ENCODE results near the gene TVP23C.
A peak's percentile ranks its signal among the peaks of the same experiment; 100 is the strongest.
"Not testable (repeated sequence)": the region's sequence is repeated elsewhere in the genome, so short reads cannot be mapped to it uniquely, and the experiment has no call there.

Gene TVP23C

DNA sequence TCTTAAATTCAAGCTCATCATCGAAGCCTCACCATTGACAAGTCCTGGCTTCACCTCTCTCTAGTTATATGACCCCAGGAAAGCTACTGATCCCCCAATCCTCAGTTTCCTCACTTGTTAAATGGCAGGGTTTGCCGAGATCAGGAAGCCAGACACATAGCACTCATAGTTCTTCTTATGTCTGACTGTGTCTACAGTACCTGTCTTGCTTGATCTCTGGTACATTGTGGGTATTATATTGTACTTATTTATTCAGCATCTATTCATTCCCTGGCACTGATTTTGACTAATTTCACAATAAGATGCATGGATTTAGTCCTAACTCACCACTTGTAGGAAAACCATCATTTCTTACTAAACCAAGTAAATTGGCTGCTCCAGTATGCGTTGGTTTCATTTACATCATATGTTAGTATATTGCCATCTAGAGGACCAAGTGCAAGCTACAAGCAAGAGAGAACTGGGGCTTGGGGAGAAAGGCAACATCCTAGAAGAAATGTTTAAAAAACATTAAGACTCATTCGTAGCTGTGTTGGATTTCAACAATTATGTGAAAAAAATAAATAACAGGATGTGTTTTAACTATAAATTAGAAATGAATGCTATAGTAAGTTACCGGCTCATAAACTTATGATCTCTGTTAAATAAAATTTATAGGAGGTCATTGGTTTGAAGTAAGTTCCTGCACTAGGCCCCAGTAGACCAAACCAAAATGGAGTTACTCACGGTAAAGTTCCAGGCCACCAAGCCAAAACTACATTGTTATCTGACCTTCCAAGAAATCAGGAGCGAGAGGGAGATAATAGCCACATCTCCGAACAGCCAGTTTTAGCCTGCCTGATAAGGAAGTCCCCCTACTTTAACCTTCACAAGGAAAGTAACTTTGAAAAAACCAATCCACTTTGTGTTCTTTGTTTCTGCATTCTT, 36.7 kb downstream of the TVP23C start:
- DNase-seq, result not testable (repeated sequence)

DNA sequence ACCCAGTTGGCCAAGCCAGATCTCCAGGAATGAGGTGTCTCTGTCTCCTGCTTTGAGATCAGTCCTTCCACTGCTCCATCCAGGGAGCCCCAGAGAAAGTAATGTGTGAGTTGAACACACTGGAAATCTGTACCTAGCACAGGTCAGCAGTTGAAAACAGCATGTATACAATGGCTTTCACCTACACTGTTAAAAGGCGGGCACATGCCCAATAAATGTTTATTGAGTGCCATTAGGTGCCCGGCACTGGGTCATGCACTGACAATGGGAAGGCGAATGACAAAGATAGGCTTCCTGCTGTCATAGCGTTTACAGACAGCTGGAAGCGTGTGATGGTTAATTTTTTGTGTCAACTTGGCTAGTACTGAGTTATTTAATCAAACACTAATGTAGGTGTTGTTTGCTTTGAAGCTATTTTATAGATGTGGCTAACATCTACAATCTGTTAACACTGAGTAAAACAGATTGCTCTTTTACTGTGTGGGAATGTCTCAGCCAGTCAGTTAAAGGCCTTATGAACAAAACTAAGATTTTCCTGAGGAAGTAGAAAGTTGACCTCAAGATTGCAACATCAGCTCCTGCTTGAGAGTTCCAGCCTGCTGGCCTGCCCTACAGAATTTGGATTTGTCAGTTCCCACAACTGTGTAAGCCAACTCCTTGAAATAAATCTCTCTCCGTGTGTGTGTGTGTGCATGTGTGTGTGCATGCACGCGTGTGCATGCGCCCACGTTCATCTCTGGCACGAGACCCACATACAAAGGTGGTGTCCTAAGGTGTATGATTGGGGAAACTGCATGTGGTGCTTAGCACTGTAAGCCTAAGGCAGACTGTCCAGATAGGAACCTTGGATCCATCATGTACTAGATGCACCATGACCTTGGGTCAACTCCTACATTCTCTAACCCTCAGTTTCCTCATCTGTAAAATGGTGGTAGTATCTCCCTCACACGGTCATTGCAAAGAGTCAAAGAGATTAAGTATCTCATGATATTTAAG, 38.0 kb downstream of the TVP23C start:
- not testable (repeated sequence) for DNase-seq

DNA sequence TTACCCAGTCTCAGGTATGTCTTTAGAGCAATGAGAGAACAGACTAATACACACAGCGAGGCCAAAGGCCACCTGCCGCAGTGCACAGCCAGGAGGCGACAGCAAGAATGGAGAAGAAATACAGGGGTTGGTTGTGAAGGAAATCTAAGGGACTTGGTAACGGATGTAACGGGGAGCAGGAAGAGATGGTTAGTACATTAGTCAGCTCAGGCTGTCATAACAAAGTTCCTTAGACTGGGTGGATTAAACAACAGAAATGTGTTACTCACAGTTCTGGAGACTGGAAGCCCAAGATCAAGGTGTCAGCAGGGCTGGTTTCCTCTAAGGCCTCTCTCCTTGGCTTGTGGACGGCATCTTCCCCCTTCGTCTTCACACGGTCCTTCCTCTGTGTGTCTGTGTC, 47.1 kb downstream of the TVP23C start:
- peak; percentile 50 for DNase-seq

DNA sequence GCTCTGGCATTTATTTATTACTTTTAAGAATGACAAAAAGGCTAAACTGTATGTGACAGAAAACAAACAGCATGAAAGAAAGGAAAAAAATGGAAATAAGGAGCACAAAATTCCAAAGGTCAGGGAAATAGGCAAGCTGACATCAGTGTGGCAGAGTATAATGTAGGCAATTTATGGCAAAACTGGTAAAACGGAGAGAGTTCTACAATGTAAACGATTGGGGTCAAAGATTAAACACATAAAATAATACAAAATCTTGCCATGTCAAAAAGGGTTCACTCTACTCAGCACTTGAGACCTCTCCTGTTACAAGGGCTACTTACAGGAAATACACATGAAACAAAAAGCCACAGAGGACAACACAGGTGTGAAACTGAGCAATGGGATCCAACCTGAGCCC, 48.8 kb downstream of the TVP23C start:
- no peak for DNase-seq

DNA sequence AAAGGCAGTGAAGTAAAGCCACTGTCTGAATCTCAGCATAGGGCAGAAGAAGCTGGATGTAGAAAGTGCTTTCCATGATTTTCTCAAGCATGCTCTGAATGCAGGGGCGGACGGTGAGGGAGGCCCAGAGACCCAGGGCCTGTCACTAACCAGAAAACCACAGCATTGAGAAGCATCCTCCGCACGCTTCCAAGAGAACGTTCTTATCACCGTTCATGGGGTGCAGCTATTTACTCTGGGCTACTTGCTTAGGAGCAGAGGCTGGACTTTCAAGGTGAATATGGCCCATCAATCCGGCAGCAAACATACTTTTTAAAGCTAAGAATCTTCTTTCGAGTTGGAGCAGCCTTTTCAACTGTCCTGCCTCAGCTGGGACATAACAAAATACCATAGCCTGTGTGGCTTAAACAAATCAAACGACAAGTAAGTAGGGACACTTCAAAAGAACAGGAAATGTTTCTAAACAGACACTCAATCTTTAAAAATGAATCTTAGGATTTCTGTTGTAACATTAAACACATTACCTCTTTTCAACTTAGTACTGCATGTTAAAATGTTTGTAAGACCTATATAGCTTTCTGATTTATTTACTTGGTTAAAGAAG, 49.3 kb downstream of the TVP23C start:
- DNase-seq, result peak; percentile 45

DNA sequence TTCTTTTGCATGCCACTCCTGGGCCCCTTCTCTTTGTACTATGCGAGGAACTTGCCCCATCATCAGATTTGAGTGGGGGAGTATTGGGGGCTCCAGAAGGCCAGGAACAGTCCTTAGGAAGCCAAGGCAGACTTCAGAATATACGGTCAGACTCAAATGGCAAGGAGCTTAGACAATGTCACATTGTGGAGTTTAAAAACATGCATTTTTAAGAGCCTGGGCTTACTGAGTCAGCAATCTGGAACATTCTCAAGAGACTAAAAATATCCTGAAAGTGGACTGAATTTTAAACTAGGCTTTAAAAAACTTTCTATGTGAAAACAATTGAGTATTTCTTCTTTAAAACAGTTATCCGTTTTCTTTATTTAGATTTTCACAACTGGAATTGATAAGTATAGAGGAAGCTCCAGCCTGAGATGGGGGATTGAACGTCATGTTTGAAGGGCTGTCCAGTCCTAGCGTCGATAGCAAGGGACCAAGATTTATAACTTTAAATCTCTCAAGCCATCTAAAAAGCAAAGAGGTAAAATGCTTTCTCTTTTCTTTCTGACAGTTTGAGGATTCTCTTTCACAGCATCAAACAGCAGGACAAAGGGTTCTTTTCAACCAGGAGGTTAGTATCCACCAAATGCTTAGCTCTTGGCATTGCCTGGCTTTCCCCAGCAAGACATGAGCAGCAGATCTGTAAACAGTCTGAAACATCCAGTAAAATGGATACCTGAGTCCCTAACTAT, 50.1 kb downstream of the TVP23C start:
- DNase-seq, result peak; percentile 25

DNA sequence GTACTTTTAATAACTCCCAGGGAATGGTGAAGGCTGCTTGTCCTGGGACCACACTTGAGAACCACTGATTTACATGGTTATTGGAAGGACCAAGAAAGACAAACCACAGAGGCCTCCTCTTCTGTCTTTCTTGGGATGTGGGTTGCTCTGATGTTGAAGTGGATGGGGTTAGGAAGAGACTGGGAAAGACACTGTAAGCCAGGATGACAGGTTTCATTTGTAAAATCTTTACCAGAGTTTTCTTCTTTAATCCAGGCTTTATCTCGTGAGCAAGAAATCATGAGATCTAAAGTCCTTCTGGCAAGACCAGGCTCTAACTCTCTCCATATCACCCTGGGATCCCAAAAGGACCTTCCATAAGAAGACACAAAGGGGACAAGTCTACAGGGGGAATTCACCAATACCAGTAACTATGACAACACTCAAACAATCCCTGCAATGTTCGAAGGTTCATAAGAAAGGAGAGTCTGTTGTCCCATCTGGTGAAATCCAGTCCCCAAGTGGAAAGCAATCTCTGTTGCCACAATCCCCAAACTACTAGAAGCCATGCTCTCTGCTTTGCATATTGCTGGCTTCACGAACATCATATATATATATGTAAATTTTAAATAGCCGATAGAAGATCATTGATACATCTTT, 51.1 kb downstream of the TVP23C start:
- DNase-seq, result peak; percentile 20

DNA sequence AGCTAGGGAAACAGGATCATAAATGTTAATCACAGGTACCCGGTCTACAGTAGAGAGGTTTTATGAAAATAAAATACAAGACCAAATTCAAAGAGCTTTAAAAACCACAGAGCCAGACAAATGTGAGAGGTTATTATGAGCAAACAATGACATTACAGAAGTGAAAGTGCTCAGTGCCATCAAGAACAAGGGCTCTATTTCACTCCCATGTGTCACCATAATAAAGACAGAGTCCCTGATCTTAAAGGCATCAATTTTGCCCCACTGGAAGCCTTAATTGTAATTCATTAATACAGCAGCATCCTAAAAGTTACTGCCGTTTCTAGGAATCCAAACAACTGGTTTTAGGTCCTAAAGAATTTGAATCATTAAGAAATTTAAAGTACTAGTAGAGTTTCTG, 52.1 kb downstream of the TVP23C start:
- DNase-seq, result no peak

DNA sequence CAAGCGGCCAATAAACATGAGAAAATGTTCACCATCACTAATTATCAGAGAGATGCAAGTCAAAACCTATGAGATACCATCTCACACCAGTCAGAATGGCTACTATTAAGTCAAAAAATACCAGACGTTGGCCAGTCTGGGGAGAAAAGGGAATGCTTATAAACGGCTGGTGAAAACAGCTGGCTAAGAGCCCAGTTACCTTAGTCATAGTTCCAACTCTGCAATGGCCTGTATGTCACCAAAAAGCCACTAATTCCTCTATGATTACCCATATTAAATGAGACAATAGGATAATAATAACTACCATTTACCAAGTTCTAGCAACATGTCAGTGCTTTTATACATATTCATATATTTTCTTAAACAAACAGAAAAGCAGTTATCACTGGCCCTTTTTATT, 52.9 kb downstream of the TVP23C start:
- DNase-seq, result peak; percentile 57

DNA sequence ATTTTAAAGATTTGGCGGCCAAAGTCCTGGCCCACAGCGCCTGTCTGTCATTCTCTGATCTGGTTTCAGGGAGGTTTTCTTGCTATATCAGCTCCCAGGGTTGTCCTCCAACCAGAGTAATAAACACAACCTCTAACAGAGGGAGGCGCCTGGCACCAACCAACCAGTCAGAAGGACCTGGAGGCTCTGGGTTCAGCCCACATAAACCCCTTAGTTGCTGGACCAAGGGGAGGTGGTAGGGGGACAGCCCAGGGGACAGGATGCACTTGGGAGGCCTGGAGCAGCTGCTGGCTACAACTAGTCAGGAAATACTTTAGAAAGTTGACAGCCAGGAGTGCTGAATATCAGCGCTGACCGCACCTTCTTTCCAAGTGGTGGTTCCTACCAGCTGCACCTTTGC, 54.2 kb downstream of the TVP23C start:
- DNase-seq, result peak; percentile 50

DNA sequence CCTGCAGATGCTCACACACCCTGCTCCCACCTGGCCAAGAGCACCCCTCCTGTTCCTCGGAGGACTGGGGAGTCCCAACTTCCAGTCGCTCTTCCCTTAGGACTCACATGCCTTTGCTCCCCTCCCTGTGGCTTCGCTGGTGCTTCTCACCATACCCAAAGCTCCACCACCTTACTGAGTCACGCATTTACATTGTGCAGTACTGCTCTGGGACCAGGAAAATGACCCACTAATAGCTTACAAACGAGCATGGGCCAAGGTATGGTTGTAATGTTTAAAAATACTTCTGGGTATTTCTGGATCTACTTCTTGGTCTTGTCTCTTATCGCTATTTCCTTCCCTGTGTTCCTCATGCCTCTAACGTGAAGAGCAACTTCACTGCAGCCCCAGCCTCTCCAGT, 54.8 kb downstream of the TVP23C start:
- DNase-seq, result peak; percentile 36

DNA sequence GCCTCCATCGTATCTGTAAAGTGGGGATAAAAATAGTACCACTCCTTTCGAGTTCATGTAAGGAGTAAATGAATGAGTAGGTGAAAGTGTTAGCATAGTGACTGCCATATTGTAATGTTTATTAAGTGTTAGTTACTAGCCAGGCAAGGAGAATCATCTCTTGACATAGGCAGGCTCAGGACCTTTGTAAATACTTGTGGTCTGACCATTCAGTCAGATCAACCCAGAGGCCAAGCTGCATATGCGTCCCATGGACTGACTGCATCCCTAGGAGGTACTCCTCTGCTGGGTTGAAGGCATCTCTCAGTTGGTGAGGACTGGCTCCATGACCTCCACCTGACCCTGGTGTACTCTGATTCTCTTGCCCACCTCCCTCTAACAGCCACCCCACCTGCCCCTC, 55.4 kb downstream of the TVP23C start:
- DNase-seq, result peak; percentile 30

DNA sequence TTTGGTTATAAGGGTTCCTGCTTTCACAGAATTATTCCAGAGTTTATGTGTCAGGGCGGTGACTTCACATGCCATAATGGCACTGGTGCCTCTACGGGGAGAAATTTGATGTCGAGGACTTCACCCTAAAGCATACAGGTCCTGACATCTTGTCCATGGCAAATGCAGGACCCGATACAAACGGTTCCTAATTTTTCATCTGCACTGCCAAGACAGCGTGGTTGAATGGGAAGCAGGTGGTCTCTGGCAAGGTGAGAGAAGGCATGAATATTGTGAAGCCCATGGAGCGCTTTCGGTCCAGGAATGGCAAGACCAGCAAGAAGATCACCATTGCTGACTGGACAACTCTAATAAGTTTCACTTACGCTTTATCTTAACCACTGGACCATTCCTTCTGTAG, 56.3 kb downstream of the TVP23C start:
- peak; percentile 28 for DNase-seq

DNA sequence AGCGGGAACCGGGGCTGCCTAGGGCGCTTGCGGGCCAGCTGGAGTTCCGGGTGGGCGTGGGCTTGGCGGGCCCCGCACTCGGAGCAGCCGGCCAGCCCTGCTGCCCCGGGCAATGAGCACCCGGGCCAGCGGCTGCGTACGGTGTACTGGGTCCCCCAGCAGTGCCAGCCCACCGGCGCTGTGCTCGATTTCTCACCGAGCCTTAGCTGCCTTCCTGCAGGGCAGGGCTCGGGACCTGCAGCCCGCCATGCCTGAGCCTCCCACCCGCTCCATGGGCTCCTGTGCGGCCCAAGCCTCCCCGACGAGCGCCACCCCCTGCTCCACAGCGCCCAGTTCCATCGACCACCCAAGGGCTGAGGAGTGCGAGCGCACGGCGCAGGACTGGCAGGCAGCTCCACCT, 57.6 kb downstream of the TVP23C start:
- peak; percentile 18 for DNase-seq

DNA sequence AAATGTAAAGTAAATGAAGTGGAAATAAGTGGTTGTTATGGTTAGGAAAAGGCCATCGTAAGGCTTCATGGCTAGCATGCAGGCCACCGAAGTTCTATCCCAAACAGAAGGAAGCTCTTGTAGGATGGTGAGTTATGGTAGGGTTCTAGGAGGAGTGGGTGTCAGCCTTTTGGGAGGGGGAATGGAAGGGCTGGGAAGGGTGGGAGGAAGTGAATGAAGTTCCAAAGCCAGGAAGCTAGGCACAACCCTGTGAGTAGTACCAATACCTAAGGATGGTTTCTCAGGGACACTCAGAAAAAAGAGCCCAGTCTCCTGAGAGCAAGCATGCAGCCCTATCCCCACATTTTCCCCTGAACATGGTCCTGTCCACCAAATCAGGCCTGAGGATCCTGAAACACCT, 59.6 kb downstream of the TVP23C start:
- DNase-seq, result no peak

DNA sequence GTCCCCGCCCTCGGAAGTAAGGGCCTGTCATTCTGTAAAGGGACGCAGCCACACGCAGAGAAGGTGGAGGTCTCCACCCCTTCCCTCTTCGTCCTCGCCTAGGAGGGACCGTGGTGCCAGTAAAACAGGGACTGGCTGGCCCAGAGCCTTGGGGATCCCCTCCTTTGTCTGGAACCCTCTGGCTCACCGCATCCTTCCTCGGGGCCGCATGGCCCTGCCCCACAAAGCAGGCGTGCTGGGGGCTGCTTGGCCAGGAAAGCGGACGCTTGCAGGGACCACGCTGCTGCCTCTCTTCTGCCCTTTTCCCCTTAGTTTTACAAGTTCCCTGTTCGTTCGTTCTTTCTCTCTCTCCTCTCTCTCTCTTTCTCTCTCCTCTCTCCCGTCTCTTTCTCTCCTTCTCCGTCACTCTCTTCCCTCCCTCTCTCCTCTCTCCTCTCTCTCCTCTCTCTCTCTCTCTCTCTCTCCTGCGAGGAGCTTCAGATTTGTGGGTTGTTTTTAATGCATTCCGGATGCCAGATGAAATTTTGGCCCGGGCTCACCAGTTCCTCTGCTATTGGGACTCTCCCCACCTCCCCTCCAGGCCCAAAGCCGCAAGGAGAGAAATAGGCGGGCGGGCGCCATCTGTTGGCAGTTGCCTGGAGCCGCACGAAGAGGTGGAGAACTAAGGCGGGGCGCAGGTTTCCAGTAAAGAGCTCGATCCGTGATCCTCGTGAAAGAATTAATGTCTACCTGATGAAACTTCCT, 60.7 kb downstream of the TVP23C start:
- peak; percentile 96 for DNase-seq

DNA sequence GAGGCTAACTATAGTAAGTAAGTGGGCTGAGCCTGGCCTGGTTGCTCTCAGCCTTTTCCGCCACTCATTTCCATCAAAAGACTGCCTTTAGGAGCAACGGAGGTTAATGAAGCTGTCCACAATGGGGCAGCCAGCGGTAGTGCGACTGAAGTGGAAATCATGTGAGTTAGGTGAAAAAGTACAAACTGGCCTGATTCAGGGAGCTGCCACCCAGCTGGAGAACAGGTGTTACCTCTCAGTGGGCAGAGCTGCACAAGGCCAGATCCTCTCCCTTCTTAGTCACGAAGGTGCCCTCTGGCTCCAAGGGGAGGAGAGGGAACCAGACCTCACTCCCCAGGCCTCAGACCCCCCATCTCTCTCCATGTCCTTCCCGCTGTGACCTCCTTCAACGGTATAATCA, 61.5 kb downstream of the TVP23C start:
- no peak for DNase-seq

DNA sequence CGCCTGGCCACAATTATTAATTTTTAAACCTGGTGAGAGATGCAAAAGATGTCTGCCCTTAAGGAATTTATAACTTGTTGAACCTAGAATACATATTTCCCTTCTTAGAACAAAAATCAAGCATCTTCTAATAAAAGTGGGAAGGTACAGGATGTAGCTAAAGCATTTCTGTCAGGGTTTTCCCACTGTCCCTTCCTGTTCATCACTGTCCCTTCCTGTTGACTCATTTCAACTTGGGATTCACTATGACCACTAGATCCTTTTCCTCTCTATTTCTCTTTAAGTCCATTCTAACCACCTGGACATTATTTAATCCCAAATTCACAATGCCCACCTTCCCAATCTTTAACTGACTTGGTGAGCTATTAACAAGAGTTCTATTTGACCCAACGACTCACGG, 62.0 kb downstream of the TVP23C start:
- no peak for DNase-seq

DNA sequence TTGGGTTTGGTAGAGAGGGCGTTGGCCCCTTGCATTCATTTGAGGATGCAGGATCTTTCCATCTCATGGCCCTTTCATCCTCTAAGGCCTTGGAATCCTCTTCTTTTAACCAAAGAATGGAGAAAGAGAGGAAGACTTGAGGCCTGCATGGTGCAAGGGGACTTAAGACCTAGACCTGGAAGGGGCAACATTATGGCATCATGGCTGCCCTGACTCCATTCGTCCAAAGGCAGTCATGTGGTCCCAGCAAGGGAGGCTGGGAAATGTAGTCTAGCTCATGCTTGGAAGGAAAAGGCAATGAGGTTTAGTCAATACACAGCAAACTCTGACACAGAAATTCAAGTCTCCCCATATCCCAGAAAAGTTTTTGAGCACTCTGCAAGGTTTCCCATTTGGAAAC, 65.2 kb downstream of the TVP23C start:
- DNase-seq, result peak; percentile 53

DNA sequence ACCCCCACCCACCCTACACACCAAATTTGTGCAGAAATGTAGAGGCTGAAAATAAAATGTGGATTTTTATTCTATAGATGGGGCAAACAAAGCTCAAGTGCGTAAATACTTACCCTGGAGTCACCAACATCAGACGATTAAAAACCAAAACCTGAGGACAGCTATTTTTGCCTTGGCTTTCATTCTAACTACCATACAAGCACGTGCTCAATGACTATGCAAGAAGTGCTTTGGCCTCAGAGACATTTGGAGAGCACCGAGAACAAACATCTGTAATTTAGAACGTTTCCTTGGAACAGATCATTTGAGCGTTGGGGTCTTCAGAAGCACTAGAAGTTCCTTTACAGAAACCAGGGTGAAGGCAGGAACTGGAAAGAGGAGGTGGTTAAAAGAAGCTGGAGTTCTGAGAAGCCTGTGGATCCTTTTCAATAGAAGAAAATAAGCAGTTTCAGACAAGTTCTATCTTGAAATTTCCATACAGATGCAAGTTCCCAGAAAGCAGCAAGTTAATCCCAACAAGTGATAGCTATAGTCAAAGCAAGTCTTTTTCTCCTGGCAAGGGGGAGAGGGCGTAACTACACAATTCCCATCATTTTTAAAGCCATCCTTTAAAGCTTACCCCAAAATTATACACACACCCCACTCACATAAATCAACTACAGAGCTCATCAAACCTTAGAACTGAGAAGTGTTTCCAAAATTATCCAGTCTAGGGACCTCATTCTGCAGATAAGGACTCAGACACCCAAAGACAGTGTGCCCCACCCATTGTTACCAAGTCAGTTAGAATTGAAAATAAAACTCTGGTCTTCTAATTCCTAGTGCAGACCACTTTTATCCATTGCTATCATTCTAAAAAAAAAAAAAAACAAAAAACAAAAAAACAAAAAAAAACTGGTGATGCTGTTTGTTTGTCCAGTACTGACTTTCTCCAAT, 66.3 kb downstream of the TVP23C start:
- DNase-seq, result no peak

Data from islet precursor cell (in vitro differentiated cells).